Osteoblast (primary cell): Measurements from ENCODE around the gene TTLL12. TPM values are rescaled to one million over a fixed set of nuclear protein-coding genes. Genes with fewer than 3 reads are reported as not detected.
A peak's percentile ranks its signal among the peaks of the same experiment; 100 is the strongest.

Experiments
- DNase-seq: peaks from one replicate; pipeline ENCODE4 v3.0.0; 2011; ENCODE audit warnings: low spot score, mixed read lengths; ENCODE audit not compliant: insufficient read length; ENCODE audit errors: missing footprints
- H2AFZ ChIP-seq: 2 replicates; pipeline ENCODE4 v1.6.0; 2011; ENCODE audit warnings: mild to moderate bottlenecking, low read length
- H3K27ac ChIP-seq: 2 replicates; pipeline ENCODE4 v1.5.1; 2011; ENCODE audit warnings: mild to moderate bottlenecking, low read depth, low read length, moderate library complexity
- H3K27me3 ChIP-seq: 2 replicates; pipeline ENCODE4 v1.6.0; 2012; ENCODE audit warnings: mild to moderate bottlenecking, control low read depth, inconsistent platforms, low read length, moderate library complexity; ENCODE audit not compliant: insufficient read depth
- H3K36me3 ChIP-seq: 2 replicates; pipeline ENCODE4 v1.5.1; 2011; ENCODE audit warnings: mild to moderate bottlenecking, low read length, control low read depth, moderate library complexity; ENCODE audit not compliant: insufficient read depth
- H3K4me1 ChIP-seq: 2 replicates; pipeline ENCODE4 v1.5.1; 2011; ENCODE audit warnings: mild to moderate bottlenecking, low read length, control low read depth, moderate library complexity; ENCODE audit not compliant: insufficient read depth
- H3K4me2 ChIP-seq: 2 replicates; pipeline ENCODE4 v1.6.0; 2011; ENCODE audit warnings: mild to moderate bottlenecking, low read length; ENCODE audit not compliant: insufficient read depth
- H3K4me3 ChIP-seq: fragments of 200-600 bp; sonication (generic); 3 replicates; pipeline ENCODE4 v1.5.1; 2012; ENCODE audit warnings: mild to moderate bottlenecking, low read length, inconsistent platforms; ENCODE audit not compliant: insufficient read depth
- H3K79me2 ChIP-seq: 2 replicates; pipeline ENCODE4 v1.6.0; 2012; ENCODE audit warnings: mild to moderate bottlenecking, low read length, control low read depth, inconsistent platforms; ENCODE audit not compliant: insufficient read depth
- H3K9me3 ChIP-seq: 2 replicates; pipeline ENCODE4 v1.5.1; 2011; ENCODE audit warnings: low read depth, low read length, control low read depth
- H4K20me1 ChIP-seq: 2 replicates; pipeline ENCODE4 v1.6.0; 2012; ENCODE audit warnings: mild to moderate bottlenecking, low read length, control low read depth; ENCODE audit not compliant: insufficient read depth
- total RNA-seq: library from RNA; depleted of rRNA; stranded (reverse); fragments of >200 nt; gene quantifications from 2 replicates; pipeline ENCODE4 v1.2.3, GENCODE V29; 2012
- TF ChIP-seq, protein P1 (sequence below): IDR thresholded peaks from 2 replicates; pipeline ENCODE4 v1.5.1; 2011; ENCODE audit warnings: mild to moderate bottlenecking, low read depth, low read length, moderate library complexity; ENCODE audit errors: extremely low read depth

Gene TTLL12
- total RNA-seq, 1 donor = 29.0 TPM

DNA sequence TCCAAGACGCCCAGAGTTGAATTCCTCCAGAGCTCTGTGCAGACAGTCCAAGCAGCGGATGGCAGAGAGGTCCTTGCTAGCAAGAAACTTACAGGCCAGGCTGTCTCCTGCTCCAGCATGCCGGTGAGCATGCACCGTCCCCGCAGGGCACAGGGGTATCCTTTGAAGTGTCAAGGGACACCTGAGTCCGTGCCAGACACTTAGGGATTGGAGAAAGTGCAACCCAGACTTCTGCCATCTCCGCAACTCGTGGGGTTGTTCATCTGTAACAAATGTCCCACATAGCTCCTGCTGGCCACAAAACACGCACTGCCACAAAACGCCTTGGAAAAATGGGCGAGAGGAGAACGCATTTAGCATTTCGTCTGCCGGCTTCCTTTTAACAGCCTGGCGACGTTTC, 22.3 kb downstream of the TTLL12 start:
- Histone ChIP-seq H3K79me2 (peaks cover 11% of the 10 kb centered on the region), H3K9me3 (no peaks in the 10 kb centered on the region), H3K4me3 (no peak overlapping the region), H3K4me1 (peaks cover 3% of the 10 kb centered on the region), H3K27ac (no peak overlapping the region), H3K4me2 (no peak overlapping the region), H2AFZ (no peak overlapping the region), H3K27me3 (no peaks in the 10 kb centered on the region), H3K36me3 (peaks cover 19% of the 10 kb centered on the region), H4K20me1 (peaks cover 16% of the 10 kb centered on the region)
- peak; percentile 55 for DNase-seq
- TF ChIP-seq, protein P1, sequence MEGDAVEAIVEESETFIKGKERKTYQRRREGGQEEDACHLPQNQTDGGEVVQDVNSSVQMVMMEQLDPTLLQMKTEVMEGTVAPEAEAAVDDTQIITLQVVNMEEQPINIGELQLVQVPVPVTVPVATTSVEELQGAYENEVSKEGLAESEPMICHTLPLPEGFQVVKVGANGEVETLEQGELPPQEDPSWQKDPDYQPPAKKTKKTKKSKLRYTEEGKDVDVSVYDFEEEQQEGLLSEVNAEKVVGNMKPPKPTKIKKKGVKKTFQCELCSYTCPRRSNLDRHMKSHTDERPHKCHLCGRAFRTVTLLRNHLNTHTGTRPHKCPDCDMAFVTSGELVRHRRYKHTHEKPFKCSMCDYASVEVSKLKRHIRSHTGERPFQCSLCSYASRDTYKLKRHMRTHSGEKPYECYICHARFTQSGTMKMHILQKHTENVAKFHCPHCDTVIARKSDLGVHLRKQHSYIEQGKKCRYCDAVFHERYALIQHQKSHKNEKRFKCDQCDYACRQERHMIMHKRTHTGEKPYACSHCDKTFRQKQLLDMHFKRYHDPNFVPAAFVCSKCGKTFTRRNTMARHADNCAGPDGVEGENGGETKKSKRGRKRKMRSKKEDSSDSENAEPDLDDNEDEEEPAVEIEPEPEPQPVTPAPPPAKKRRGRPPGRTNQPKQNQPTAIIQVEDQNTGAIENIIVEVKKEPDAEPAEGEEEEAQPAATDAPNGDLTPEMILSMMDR = no peak

DNA sequence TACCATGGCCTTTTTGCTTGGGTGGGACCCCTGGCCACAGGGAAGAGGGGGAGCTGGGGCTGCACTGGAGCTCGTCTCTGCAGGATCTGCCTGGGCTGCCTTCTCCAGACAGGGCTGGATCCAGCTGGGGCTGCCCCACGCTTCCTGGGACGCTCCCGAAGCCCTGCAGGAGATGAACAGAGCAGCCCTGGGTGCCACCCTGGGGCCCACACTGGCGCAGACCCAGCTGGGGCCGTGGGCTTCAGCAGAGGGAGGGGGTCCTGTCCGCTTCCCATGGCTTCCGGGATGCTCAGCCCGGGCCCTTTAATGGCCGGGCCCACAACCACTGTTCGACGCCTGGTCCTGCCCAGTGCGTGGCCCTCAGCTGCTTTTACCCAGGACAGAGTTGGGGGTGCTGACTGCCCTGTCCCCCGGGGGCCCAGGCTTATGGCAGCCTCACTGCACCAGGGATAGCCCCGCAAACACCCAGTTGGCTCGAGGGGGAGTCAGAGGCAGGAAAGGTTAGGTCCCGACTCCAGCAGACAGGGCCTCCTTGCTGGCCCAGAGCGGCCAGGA, 23.6 kb downstream of the TTLL12 start:
- Histone ChIP-seq H3K79me2 (peaks cover 24% of the 10 kb centered on the region), H3K27me3 (no peaks in the 10 kb centered on the region), H3K27ac (no peak overlapping the region), H3K4me2 (no peak overlapping the region), H3K36me3 (peaks cover 19% of the 10 kb centered on the region), H3K4me1 (peaks cover 3% of the 10 kb centered on the region), H2AFZ (no peak overlapping the region), H3K4me3 (no peak overlapping the region), H4K20me1 (peaks cover 26% of the 10 kb centered on the region), H3K9me3 (no peaks in the 10 kb centered on the region)
- DNase-seq = peak; percentile 70
- TF ChIP-seq, protein P1 = no peak

DNA sequence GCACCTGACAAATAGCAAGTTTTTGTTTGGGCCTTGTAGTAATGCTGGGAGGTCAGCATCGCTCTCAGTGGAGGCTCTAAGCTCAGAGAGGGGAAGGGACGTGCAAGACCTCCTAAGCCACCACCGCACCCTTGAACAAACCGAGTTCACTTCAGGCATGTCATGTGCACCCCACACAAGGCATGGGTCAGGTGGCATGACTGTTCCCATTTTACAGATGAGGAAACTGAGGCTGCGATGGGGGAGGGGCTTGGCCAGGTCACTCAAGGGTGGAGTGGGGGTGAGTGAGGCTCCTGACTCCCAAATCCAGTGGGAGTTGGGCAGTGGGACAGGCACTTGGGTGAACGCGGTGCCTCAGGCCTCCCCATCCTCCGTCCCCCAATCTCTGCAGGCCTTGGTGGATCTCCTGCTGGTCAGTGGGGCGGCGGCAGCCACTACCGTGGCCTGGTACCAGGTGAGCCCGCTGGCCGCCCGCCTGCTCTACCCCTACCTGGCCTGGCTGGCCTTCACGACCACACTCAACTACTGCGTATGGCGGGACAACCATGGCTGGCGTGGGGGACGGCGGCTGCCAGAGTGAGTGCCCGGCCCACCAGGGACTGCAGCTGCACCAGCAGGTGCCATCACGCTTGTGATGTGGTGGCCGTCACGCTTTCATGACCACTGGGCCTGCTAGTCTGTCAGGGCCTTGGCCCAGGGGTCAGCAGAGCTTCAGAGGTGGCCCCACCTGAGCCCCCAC, 24.4 kb downstream of the TTLL12 start:
- H2AFZ ChIP-seq = no peak overlapping the region
- no peak overlapping the region for H3K27ac ChIP-seq
- H3K4me1 ChIP-seq = no peaks in the 10 kb centered on the region
- peaks cover 31% of the 10 kb centered on the region for H3K79me2 ChIP-seq
- no peaks in the 10 kb centered on the region for H3K9me3 ChIP-seq
- no peak overlapping the region for H3K4me2 ChIP-seq
- no peaks in the 10 kb centered on the region for H3K27me3 ChIP-seq
- peak; percentile 74 for DNase-seq
- H3K4me3 ChIP-seq = no peak overlapping the region
- H4K20me1 ChIP-seq = peaks cover 33% of the 10 kb centered on the region
- TF ChIP-seq, protein P1 = no peak
- peaks cover 19% of the 10 kb centered on the region for H3K36me3 ChIP-seq

- Histone ChIP-seq H3K27me3 (no peaks in the 10 kb centered on the region), H3K27ac (no peak overlapping the region), H2AFZ (no peak overlapping the region), H3K79me2 (peaks cover 50% of the 10 kb centered on the region), H3K4me3 (no peak overlapping the region), H4K20me1 (peaks cover 47% of the 10 kb centered on the region), H3K4me2 (no peak overlapping the region), H3K9me3 (no peaks in the 10 kb centered on the region), H3K4me1 (no peaks in the 10 kb centered on the region), H3K36me3 (peaks cover 21% of the 10 kb centered on the region)
- peak; percentile 25 for DNase-seq
- TF ChIP-seq, protein P1 = no peak
Measured at GRCh38 chr22:43160497-43161126, 26.3 kb downstream of the TTLL12 start.
